ENCODE measurements around the gene BRD2.

Gene BRD2

DNA sequence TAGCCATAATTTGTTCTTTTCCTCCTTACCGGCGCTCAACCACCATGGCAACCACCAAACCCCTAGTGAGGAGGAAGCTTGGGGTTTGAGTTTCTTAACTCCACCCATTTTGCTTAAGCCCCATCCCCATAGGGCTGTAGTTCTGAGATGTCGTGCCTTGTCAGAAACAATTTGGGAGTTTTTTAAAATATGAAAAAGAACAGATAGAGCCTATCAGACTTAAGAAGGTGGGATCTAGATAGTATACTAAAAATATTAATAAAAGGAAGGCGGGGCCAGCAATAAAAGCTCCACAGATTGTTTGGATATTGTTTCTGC, 5.6 kb downstream of the BRD2 start:
- Histone ChIP-seq H3K9me3 (ENCODE audit: severe bottlenecking) (no peaks in the 10 kb centered on the region), H3K27ac (ENCODE audit: poor library complexity, severe bottlenecking) (peak overlapping the region; percentile 99), H3K27me3 (ENCODE audit: insufficient read depth, poor library complexity, severe bottlenecking) (no peaks in the 10 kb centered on the region), H3K4me3 (ENCODE audit: severe bottlenecking) (peak overlapping the region; percentile 60), H3K4me1 (ENCODE audit: insufficient read depth, poor library complexity, severe bottlenecking) (no peaks in the 10 kb centered on the region), H3K36me3 (ENCODE audit: low read depth) (peaks cover 83% of the 10 kb centered on the region)
- DNase-seq (ENCODE audit: low spot score), result no peak
- no peak for ATAC-seq (ENCODE audit: low read depth)
- TF ChIP-seq, protein P1, sequence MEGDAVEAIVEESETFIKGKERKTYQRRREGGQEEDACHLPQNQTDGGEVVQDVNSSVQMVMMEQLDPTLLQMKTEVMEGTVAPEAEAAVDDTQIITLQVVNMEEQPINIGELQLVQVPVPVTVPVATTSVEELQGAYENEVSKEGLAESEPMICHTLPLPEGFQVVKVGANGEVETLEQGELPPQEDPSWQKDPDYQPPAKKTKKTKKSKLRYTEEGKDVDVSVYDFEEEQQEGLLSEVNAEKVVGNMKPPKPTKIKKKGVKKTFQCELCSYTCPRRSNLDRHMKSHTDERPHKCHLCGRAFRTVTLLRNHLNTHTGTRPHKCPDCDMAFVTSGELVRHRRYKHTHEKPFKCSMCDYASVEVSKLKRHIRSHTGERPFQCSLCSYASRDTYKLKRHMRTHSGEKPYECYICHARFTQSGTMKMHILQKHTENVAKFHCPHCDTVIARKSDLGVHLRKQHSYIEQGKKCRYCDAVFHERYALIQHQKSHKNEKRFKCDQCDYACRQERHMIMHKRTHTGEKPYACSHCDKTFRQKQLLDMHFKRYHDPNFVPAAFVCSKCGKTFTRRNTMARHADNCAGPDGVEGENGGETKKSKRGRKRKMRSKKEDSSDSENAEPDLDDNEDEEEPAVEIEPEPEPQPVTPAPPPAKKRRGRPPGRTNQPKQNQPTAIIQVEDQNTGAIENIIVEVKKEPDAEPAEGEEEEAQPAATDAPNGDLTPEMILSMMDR (IDR thresholded peaks at IDR 0.05; ENCODE audit: poor library complexity, severe bottlenecking), result no peak

DNA sequence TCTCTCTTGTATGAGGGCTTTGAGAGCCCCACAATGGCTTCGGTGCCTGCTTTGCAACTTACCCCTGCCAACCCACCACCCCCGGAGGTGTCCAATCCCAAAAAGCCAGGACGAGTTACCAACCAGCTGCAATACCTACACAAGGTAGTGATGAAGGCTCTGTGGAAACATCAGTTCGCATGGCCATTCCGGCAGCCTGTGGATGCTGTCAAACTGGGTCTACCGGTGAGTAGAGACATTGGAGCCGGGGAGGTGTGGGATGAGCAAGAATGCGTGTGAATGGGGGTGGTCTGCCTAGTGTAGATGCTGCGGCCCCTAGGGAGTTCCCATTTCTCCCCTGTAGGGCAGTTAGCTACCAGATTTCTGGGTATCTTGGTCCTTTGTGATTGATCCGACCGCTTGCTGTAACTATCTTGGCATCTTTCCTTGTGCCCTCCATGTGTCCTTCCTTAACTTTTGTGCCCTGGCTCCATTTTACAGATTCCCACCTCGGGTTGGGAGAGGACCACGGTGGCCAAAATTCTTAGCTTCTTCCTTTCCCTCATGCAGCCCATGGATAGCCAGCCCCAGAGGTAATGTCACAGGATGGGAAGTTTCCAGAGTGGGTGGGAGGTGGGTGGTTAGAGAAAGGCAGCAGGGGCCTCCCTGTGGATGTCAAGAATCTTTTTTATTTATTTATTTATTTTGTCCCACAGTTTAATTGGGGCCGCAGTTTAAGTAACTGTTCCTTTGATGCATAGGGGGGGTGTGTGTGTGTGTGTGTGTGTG, 6.3 kb downstream of the BRD2 start:
- Histone ChIP-seq H3K36me3 (ENCODE audit: low read depth) (peaks cover 85% of the 10 kb centered on the region), H3K27ac (ENCODE audit: poor library complexity, severe bottlenecking) (peak overlapping the region; percentile 99), H3K4me3 (ENCODE audit: severe bottlenecking) (peak overlapping the region; percentile 60), H3K9me3 (ENCODE audit: severe bottlenecking) (no peaks in the 10 kb centered on the region), H3K4me1 (ENCODE audit: insufficient read depth, poor library complexity, severe bottlenecking) (no peaks in the 10 kb centered on the region), H3K27me3 (ENCODE audit: insufficient read depth, poor library complexity, severe bottlenecking) (no peaks in the 10 kb centered on the region)
- DNase-seq (ENCODE audit: low spot score), result no peak
- no peak for ATAC-seq (ENCODE audit: low read depth)
- TF ChIP-seq, protein P1 (IDR thresholded peaks at IDR 0.05; ENCODE audit: poor library complexity, severe bottlenecking), result no peak

DNA sequence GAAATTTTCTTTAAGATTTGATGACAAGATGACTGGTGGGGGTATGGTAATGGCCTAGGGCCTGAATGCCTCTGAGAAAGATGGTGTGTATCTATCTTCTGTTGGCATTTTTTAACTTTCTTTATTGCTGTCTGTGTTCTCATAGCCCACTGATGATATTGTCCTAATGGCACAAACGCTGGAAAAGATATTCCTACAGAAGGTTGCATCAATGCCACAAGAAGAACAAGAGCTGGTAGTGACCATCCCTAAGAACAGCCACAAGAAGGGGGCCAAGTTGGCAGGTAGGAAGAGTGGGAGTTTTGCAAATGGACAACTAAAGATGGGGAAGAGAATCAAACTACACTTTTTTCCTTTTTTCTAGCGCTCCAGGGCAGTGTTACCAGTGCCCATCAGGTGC, 7.5 kb downstream of the BRD2 start:
- Histone ChIP-seq H3K27me3 (ENCODE audit: insufficient read depth, poor library complexity, severe bottlenecking) (no peaks in the 10 kb centered on the region), H3K27ac (ENCODE audit: poor library complexity, severe bottlenecking) (peak overlapping the region; percentile 13), H3K9me3 (ENCODE audit: severe bottlenecking) (no peaks in the 10 kb centered on the region), H3K4me1 (ENCODE audit: insufficient read depth, poor library complexity, severe bottlenecking) (no peaks in the 10 kb centered on the region), H3K36me3 (ENCODE audit: low read depth) (peaks cover 94% of the 10 kb centered on the region), H3K4me3 (ENCODE audit: severe bottlenecking) (no peak overlapping the region)
- no peak for DNase-seq (ENCODE audit: low spot score)
- TF ChIP-seq, protein P1 (IDR thresholded peaks at IDR 0.05; ENCODE audit: poor library complexity, severe bottlenecking), result no peak
- ATAC-seq (ENCODE audit: low read depth), result no peak

DNA sequence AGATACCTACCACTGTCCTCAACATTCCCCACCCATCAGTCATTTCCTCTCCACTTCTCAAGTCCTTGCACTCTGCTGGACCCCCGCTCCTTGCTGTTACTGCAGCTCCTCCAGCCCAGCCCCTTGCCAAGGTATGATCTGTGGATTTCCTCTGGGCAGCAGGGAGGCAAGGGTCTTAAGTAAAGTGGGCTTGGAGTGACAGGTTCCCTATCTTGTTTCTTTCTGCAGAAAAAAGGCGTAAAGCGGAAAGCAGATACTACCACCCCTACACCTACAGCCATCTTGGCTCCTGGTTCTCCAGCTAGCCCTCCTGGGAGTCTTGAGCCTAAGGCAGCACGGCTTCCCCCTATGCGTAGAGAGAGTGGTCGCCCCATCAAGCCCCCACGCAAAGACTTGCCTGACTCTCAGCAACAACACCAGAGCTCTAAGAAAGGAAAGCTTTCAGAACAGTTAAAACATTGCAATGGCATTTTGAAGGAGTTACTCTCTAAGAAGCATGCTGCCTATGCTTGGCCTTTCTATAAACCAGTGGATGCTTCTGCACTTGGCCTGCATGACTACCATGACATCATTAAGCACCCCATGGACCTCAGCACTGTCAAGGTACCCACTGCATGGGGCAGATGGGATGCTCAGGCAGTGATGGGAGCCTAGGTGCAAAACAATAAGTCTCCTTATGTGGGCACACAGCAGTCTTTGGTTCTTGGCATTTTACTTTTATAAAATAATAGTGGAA, 8.1 kb downstream of the BRD2 start:
- TF ChIP-seq, protein P1 (IDR thresholded peaks at IDR 0.05; ENCODE audit: poor library complexity, severe bottlenecking), result no peak
- no peak for DNase-seq (ENCODE audit: low spot score)
- peak overlapping the region; percentile 13 for H3K27ac ChIP-seq (ENCODE audit: poor library complexity, severe bottlenecking)

More for the DNA sequence above, 8.1 kb downstream of the BRD2 start:
- ATAC-seq (ENCODE audit: low read depth), result no peak
- Histone ChIP-seq H3K27me3 (ENCODE audit: insufficient read depth, poor library complexity, severe bottlenecking) (no peaks in the 10 kb centered on the region), H3K4me1 (ENCODE audit: insufficient read depth, poor library complexity, severe bottlenecking) (no peaks in the 10 kb centered on the region), H3K36me3 (ENCODE audit: low read depth) (peaks cover 95% of the 10 kb centered on the region), H3K4me3 (ENCODE audit: severe bottlenecking) (no peak overlapping the region), H3K9me3 (ENCODE audit: severe bottlenecking) (no peaks in the 10 kb centered on the region)

Data from RWPE2 (cell line).